CD4-positive, alpha-beta T cell treated with Interleukin-17A for 1 hour (primary cell): ENCODE results near the gene KCNG2.

Experiments used
- DNase-seq: peaks from one replicate; pipeline ENCODE4 v3.0.0-alpha.2; 2020

KCNG2 gene

DNA sequence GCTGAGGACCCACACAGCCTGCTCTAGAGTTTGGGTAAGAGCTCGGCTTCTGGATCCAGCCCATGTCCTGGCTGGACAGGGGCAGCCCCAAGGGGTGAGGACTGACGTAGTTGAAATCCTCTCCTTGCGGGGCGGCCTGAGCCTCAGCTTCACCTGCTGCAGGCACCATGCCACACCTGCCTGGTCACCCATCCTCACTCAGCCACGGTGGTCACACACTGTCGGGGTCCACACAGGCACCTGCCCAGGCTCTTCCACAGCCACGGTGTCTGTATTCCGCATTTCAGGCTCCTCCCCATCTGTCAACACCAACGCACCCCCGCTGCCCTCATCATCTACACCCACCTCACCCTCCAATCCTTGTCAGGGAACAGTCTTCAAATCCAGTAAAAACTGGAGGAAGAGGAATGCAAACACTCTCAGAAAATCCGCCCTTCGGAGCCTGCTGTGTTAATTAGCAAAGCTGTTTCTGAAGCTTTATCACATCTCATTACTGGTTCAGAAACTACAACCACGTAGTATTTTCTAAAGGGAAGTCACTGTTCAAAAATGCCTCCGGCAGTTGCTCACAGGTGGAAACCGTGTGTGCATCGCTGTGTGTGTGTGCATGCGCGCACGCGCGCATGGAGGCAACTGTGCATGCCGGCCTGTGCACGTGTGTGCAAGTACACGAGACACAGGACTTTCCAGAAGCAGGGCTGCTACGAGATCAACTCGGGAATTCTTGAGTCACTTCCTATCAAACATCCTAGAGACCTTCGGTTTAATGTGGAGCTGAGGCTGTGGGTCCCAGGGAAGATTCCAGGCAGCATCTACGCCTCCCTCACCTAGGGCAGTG is 115.5 kb downstream of the KCNG2 start:
- no peak for DNase-seq

- DNase-seq, result no peak
Observed at GRCh38 chr18:79914614-79915160, 116.9 kb downstream of the KCNG2 start.

DNA sequence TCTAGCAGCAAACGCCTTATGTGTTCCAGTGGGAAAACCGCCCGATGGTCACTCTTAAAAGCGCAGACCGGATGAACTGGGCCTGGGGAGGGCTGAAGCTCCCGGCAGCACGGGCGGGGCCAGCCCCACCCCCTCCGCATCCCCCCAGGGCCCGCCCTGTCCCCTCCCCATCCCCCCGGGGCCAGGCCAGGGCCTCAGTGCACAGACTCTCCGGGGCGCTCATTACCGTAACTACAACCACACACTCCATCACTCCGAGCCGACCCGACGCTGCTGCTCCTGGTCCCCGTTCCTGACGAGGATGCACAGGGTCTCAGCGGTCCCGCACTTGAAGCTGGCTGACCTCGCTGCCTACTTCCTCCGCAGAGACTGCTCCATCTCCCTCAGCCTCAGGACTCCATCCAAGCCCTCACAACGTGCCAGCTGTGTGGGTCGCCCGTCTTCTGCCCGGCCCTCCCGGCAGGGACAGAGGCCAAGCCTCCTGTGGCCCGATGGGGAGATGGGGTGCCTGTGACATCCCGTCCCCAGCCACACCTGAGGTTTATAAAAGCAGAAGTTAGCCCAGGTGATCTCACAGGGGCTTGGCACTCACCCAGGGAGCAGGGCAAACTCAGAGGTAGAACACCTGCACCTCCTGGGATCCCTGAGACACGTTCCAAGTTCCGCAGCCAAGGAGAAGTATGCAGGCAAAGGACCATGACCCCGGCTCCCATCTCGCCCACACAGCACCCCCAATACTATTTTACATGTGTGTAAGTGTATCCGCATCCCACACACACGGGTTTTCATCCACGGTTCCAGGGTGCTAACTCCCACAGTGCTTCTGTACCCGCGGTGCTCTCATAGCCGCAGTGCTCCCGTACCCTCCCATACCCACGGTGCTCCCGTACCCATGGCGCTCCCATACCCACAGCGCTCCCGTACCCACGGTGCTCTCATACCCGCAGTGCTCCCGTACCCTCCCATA is 117.7 kb downstream of the KCNG2 start:
- no peak for DNase-seq

- no peak for DNase-seq
Observed at GRCh38 chr18:79916128-79916494, 118.4 kb downstream of the KCNG2 start.

- no peak for DNase-seq
Observed at GRCh38 chr18:79916546-79917168, 118.9 kb downstream of the KCNG2 start.

DNA sequence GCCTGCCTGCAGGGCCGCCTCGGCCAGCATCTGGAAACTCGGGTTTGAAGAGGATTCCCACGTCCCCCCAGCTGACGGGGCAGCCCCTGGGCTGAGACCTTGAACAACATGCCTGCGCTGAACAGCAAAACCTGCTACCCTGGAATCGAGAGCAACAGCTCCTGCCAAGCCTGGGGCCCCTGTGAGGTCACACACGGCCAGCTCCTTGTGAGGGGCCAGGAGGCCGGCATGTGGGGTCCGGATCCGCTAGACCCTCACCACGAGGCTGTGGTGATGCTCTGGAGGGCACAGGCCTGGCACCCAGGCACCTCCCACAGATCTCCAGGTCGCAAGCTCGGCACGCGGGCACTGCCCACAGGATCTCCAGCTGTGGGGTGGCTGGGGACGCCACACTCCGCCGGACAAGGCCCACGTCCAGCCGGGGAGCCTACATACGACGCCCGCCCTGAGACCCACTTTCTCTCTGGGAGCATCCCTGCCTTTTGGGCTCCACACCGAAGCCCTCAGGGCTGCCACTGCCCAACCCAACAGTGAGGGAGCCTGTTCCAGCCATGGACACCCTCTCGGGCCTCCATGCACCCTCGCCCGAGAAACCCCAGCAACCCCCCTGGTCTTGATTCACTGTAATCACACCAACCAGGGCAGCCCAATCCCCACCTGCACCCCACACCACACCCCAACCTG is 119.6 kb downstream of the KCNG2 start:
- no peak for DNase-seq

DNA sequence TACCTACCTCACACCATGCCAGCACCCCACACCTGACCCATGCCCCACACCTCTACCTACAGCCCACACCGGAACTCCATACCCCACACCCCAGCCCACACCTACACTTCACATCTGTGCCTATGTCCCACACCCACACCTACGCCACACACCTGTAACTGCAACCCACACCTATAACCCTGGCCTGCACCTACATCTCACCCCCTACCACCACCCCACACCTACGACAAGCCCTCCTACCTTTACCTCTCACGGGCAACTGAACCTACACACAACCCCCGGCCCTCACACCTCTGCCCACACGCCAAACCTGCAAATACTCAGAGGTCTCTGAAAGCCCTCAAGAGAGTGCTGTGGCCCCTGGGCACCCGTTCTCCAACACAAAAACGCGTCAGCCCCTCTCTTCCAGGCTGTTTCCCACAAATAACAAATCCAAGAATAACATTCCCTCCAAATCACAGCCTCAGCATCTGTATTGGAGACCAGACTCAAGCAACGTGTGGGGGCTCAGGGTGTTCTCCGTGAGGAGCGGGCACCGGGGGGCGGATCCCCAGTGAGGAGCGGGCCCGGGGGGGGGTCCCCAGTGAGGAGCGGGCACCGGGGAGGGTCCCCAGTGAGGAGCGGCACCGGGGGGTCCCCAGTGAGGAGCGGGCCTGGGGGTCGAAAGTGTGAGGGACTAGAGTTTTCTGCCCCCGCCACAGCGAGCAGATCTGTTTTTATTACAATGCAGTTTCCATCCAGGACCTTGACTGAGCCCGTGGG is 120.3 kb downstream of the KCNG2 start:
- DNase-seq, result no peak

GRCh38 chr18:79918615-79919011 is 120.9 kb downstream of the KCNG2 start:
- no peak for DNase-seq

GRCh38 chr18:79919089-79919488 is 121.4 kb downstream of the KCNG2 start:
- DNase-seq, result no peak

DNA sequence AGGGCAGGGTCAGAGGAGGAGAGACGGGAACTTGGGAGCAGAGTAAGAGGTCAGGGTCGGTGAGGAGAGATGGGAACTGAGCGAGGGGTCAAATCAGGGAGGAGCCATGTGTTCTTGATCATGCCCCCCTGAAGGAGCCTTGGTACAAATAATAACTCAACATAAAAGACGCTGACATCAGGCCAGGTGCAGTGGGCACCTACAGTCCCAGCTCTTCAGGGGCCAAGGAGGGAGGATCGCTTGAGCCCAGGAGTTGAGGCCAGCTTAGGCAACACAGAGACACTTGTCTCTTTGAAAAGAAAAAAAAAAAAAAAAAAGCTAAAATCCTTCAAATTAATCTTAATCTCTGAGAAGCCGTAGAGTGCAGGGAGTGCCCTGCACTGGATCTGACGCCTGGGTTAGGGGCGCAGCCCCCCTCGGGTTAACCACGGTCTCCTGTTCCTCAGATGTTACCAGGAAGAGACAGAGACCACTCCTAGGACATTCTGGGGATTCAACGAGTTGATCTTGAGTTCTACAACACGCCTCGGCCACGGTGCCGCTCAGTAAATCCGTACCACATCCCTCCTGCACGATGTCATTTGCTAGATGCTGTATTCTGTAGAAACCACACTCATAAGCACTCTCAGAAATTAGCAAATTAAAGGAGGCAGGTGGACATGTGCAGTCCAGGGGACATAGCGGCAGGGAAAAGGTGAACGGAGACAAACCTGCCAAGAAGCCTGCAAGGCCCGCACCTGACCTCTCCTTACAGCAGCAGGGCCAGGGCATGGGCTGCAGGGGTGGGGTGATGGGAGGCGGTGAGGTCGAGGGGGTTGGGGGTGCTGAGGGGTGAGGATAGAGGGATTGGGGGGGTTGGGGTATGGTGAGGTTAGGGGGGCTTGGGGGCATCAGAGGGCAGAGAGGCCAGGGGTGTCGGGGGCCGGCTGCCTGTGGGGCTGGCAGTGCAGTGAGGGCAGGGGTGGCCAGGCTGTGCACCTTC is 124.5 kb downstream of the KCNG2 start:
- DNase-seq, result peak; percentile 7

DNA sequence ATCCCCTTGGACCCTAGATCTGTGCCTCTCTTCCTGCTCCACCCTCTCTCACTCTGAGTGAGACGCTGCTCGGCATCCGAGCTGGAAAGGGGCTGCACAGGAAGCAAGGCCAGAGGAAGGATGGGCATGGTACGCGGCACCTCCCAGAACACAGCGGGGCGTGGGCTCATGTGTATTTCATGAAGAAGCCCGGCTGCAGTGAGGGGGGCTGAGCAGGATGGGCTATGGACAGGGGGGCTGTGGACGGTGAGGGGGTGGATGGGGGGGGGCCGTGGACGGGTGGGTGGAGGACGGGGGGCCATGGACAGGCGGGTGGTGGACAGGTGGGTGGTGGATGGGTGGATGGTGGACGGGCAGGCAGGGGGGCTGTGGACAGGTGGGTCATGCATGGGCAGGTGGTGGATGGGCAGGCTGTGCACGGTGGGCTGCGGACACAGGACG is 125.3 kb downstream of the KCNG2 start:
- DNase-seq, result no peak

DNA sequence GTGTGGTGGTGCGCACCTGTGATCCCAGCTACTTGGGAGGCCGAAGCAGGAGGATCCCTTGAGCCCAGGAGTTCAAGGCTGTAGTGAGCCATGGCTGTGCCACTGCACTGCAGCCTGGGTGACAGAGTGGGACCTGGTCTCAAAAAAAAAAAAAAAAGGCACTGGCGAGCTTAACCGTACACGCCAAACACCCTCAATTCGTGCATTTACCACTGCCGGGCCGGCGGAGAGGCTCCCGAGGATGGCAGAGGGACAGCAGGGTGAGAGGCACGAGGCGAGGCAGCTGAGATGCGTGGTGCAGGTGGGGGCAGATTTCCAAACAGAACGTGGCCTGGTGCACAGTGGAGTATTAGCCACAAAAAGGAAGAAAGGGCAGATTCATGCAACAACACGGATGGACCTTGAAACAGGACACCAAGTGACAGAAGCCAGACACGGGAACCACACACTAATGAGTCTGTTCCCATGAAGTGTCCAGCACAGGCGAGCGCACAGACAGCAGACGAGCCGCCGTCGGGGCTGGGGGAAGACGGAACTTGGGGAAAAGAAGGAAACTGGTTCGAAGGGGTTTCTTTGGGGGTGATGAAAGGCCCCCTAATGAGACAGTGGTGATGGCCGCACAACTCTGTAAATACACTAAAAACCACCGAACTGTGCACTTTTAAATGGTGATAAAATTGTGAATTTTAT is 126.3 kb downstream of the KCNG2 start:
- no peak for DNase-seq

GRCh38 chr18:79924814-79925731 is 127.3 kb downstream of the KCNG2 start:
- no peak for DNase-seq

GRCh38 chr18:79926306-79926705 is 128.6 kb downstream of the KCNG2 start:
- no peak for DNase-seq

GRCh38 chr18:79926715-79927606 is 129.2 kb downstream of the KCNG2 start:
- no peak for DNase-seq

DNA sequence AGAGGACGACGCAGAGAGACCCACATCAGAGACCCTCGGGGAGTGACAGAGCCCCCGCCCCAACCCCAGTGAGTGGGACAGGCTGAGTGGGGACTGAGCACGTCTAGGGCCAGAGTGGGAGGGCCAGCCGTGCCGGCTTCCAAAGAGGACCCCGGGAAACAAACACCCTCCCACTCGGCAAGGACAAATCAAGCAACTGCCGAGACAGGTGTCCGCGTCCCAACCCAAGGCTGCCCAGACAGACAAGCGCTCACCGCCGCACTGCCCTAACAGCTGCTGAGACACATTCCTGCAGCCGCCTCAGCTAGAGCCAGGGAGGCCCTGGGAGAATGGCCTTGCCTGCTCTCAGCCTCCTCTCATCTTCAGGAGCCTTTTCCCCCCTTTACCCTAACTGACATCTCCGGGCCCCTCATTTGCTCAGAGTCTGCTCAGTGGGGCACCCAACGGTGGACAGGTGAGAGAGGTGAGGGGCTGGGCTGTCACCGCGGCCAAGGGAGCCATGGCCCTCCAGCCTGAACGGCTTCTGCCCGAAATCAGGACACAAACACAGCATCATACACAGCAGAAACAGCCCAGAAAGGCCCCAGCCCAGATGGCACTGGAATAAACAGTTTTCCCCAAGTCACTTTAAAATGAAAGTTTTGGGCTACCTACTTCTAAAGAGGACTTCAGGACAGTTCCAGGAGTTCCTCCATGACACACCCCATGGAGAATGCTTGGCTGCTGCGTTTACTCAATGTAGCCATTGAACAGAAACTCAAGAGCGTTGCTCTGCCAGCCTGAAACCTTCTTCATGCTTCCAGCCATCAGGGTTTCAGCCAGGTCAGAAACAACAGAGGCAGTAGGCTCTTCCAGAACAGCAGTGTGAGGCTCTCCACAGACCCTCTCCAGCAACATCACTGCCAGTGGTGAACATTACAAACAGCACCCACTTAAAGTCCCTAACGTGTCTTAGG is 130.1 kb downstream of the KCNG2 start:
- DNase-seq, result no peak
